T-helper 1 cell treated with Interleukin-12 subunit alpha and Interleukin-12 subunit beta and Interleukin-4 antibody, amounts not matched to agents 30 ng/mL and 1 ng/mL, for 36 hours (primary cell): ENCODE results near the gene PLB1. TPM values are rescaled to one million over a fixed set of nuclear protein-coding genes. Genes with fewer than 3 reads are reported as not detected.

Source experiments
- intact Hi-C: fragments of 100-400 bp; cut with micrococcal nuclease; formaldehyde crosslinking; loops from one replicate; pipeline ENCODE4 v1.15.1; 2024
- total RNA-seq: library from RNA; stranded (reverse); gene quantifications from 2 replicates; pipeline ENCODE4 v1.2.3, GENCODE V29; 2022

Gene PLB1
- total RNA-seq, 1 donor from 2014 or later = 0.78 TPM

DNA sequence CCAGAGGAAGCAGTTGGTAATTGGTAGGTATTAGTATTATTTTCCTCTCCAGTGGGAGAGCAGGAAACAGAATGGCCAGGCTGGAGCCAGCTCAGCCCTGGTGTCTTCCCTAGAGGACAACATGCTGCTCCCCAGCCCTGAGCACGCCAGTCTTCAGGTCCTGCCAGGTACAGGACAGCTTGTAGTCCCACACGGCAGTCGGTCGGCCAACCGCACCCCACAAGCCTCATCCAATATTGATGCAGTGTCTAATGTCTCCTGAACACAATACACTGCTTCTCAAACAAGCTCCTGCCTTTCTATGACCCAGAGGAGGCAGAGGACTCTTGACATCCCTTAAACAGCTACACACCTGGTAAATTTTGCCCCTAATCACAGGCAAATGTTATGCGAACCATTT, 184.8 kb downstream of the PLB1 start:
- intact Hi-C loops = loop anchor here (1.0 to 5.0 kb wide), 6 partner anchors 26 to 437 kb away; partner anchors contain the start of gene CLIP4

- intact Hi-C loops = loop anchor here (1.0 to 5.0 kb wide), 6 partner anchors 26 to 436 kb away; partner anchors contain the start of gene CLIP4
These were observed 185.3 kb downstream of the PLB1 start for GRCh38 chr2:28681158-28681571.

DNA sequence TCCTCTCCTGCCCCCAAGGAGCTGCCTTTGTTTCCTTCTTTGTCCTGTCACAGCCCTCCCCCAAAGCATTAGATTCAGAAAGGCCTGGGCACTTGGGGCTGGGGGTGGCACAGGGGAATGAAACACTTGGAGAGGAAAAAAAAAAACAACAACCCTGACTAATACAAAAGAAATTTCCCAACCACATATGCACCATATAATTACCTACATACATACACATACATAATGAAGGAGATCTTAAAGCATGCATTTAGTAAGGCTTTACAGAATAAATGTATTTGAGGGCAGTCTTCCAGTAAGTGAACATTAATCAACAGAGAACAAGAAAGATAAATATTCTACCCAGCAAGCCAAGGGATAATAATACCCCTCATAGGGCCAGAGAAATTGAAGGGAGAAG, 185.7 kb downstream of the PLB1 start:
- intact Hi-C loops = loop anchor here (1.0 to 5.0 kb wide), 6 partner anchors 27 to 436 kb away; partner anchors contain the start of gene CLIP4

GRCh38 chr2:28683100-28683706, 187.3 kb downstream of the PLB1 start:
- intact Hi-C loops = loop anchor here (5.0 kb wide), 1 partner anchor 434 kb away; the partner anchor contains the start of gene CLIP4

DNA sequence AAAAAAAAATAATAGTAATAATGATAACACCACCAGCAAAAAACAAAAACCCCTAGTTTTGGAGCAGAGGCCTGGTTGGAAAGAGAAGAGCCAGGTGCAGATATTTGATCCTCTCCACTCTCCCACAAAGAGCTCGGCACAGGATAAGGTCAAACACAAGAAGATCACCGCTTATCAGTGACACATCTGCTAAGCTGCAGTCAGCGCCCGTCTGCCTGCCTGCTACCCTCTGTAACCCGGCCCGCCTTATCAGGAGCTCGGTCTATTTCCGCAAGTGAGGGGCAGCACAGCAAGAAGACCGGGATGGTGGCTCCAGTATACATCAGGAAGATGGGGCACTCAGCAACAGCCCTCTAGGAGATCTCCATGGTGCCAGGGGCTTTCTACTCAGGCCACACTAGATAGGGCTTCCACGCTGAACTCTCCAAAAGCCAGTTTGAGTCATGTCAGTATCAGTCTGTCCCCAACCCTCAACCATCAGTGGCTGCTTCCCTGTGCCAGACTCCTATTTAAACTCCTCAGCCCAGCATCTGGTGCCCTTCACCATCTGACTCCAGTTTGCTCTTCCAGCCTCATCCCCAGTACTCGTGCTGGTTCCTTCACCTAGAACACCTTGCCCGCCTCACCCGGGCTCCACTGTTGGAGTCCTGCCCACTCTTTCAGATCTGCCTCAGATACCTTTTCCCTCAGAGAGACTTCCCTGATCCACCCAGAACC, 188.4 kb downstream of the PLB1 start:
- intact Hi-C loops = loop anchor here (5.0 kb wide), 1 partner anchor 433 kb away; the partner anchor contains the start of gene CLIP4

DNA sequence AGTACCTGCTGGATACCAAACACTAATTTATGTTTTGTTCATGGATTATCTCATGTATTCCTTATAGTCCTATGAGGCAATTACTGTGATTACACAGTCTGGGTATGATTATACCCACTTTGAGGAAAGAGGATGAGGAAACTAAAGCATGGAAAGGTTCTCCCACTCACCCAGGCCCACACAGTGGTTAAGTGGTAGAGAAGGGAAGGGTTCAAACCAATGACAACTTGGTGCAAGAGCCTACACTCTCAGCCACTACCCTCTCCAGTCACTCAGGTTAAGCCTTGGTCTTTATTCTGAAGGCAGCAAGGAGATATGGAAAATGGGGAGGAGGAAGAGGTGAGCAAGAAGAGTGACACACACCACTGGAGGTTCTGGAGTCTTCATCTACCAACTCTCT, 191.3 kb downstream of the PLB1 start:
- intact Hi-C loops = no loop called here

- intact Hi-C loops = no loop called here
These were observed 192.0 kb downstream of the PLB1 start for GRCh38 chr2:28687640-28688385.

GRCh38 chr2:28688818-28689217, 193.0 kb downstream of the PLB1 start:
- intact Hi-C loops = no loop called here

DNA sequence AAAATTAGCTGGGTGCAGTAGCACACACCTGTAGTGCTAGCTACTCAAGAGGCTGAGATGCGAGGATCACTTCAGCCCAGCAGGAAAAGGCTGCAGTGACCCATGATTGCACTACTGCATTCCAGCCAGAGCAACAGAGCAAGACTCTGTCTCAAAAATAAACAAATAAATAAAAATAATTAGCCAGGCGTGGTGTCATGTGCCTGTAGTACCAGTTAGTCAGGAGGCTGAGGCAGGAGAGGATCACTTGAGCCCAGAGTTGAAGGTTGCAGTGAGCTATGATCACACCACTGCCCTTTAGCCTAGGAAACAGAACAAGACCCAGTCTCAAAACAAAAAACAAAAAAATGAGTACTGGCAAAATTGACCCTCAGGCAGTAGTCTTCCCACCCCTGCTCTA, 193.9 kb downstream of the PLB1 start:
- intact Hi-C loops = no loop called here

DNA sequence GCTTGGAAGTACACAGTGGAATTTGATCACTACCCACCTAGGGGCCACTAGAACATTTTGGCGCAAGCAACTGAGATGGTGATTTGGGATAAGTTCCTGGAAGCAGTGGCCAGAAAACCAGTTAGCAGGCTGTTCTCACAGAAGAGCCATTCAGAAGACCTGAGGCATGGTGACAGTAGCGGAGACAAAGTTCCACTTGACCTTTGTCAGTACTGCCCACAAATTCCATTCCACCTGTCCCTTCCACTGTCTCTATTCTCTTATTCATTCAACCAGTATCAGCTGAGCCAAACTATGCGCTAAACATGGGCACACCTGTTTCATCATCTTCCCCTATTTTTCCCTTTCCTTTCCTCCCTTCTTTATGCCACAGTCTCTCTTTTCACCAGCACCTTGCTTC, 196.6 kb downstream of the PLB1 start:
- intact Hi-C loops = no loop called here

DNA sequence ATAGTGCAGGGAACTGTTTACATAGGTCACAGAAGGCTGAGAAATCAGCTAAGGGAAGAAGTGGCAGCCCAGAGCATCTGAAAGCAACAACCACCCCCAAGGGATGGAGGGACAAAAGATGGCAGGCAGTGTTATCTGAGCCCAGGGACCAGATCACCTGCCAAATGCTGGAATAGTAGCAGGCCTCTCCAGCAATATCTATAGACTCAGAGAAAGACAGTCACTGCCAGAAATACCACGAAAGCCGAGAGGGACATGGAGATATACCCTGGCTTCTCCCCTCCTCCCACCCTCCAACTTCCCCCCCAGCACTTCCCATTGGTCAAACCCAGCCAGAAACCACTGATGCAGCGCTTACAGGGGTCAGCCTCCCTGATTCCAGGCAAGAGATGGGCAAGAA, 197.4 kb downstream of the PLB1 start:
- intact Hi-C loops = no loop called here

Other genes starting within 250 kb of the PLB1 start
- 26.1 and 32.4 TPM in 2 replicates for gene FOSL2, start 103.2 kb upstream of the PLB1 start, total RNA-seq